Measurements from ENCODE around the gene SLC18B1. TPM values are rescaled to one million over a fixed set of nuclear protein-coding genes. Genes with fewer than 3 reads are reported as not detected.

The SLC18B1 gene
- total and polyA plus RNA-seq, 2 of the 13 experiments (the other 11 are each of a cell fraction or from before 2014, with no cell fraction given) = 11.4 to 13.8 TPM

DNA sequence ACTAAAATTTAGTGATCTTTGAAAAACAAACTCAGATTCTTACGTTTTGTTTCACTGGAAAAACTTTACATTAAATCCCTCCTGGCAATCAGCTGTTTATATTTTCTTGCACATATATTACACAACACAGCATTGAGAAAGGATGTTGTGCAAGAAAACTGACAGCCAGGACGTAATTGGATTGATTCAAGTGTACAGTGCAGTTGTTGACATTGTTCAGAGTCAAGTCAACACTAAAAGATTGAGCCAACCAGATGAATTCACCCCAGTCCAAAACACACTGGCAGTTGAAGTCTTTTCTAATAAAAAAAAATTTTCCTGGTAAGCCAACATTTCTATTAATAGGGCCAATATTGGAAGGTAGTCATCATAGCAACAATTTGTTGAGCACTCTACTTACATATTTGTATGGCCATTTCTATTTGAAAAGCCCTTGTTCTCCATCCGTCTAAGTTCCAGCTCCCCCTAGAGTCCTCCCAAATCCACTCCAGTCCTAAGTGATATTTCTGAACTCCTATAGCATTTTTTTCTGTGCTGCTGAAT lies 63.7 kb downstream of the SLC18B1 start (continued):
- TF ChIP-seq HBP1 (CRISPR knock-in tag; IDR thresholded peaks at IDR 0.05; ENCODE audit: low read depth) = peak; percentile 92
- no peak; the same call in 1 of the 2 replicates for TF ChIP-seq ZNF7 (CRISPR knock-in tag; IDR thresholded peaks at IDR 0.05)
- TF ChIP-seq HNF4A (CRISPR knock-in tag; IDR thresholded peaks at IDR 0.05) = peak; percentile 55
- peak; percentile 78 for TF ChIP-seq PBX2 (CRISPR knock-in tag; IDR thresholded peaks at IDR 0.05)
- TF ChIP-seq ZFP62 (CRISPR knock-in tag; IDR thresholded peaks at IDR 0.05) = no peak
- TF ChIP-seq KDM1A (CRISPR knock-in tag; IDR thresholded peaks at IDR 0.05) = peak; percentile 91; the same call in 1 of the 2 replicates
- TF ChIP-seq, protein P1, sequence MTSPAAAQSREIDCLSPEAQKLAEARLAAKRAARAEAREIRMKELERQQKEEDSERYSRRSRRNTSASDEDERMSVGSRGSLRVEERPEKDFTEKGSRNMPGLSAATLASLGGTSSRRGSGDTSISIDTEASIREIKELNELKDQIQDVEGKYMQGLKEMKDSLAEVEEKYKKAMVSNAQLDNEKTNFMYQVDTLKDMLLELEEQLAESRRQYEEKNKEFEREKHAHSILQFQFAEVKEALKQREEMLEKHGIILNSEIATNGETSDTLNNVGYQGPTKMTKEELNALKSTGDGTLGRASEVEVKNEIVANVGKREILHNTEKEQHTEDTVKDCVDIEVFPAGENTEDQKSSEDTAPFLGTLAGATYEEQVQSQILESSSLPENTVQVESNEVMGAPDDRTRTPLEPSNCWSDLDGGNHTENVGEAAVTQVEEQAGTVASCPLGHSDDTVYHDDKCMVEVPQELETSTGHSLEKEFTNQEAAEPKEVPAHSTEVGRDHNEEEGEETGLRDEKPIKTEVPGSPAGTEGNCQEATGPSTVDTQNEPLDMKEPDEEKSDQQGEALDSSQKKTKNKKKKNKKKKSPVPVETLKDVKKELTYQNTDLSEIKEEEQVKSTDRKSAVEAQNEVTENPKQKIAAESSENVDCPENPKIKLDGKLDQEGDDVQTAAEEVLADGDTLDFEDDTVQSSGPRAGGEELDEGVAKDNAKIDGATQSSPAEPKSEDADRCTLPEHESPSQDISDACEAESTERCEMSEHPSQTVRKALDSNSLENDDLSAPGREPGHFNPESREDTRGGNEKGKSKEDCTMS (CRISPR knock-in tag; conservative IDR thresholded peaks at IDR 0.05) = no peak
- TF ChIP-seq, protein P2, sequence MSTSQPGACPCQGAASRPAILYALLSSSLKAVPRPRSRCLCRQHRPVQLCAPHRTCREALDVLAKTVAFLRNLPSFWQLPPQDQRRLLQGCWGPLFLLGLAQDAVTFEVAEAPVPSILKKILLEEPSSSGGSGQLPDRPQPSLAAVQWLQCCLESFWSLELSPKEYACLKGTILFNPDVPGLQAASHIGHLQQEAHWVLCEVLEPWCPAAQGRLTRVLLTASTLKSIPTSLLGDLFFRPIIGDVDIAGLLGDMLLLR (CRISPR knock-in tag; IDR thresholded peaks at IDR 0.05) = no peak
- peak; percentile 98 for TF ChIP-seq TRIM24 (CRISPR knock-in tag; IDR thresholded peaks at IDR 0.05)
- peak; percentile 86; the same call in 1 of the 2 replicates for TF ChIP-seq ZNF292 (CRISPR knock-in tag; IDR thresholded peaks at IDR 0.05; ENCODE audit: borderline replicate concordance, low read depth)
- TF ChIP-seq HMG20B (CRISPR knock-in tag; conservative IDR thresholded peaks at IDR 0.05) = peak; percentile 55; the same call in 1 of the 2 replicates
- TF ChIP-seq SMAD9 (CRISPR knock-in tag; IDR thresholded peaks at IDR 0.05) = no peak
- peak; percentile 99 for TF ChIP-seq CEBPG (CRISPR knock-in tag; IDR thresholded peaks at IDR 0.05)
- TF ChIP-seq RBM22 (optimal IDR thresholded peaks at IDR 0.05; ENCODE audit: low read length) = no peak
- TF ChIP-seq MTA1 (CRISPR knock-in tag; IDR thresholded peaks at IDR 0.05; ENCODE audit: borderline replicate concordance) = no peak; the same call in 1 of the 2 replicates
- peak; percentile 97; the same call in 1 of the 2 replicates for TF ChIP-seq KDM3A (CRISPR knock-in tag; IDR thresholded peaks at IDR 0.05; ENCODE audit: low read depth)
- TF ChIP-seq, protein P3, sequence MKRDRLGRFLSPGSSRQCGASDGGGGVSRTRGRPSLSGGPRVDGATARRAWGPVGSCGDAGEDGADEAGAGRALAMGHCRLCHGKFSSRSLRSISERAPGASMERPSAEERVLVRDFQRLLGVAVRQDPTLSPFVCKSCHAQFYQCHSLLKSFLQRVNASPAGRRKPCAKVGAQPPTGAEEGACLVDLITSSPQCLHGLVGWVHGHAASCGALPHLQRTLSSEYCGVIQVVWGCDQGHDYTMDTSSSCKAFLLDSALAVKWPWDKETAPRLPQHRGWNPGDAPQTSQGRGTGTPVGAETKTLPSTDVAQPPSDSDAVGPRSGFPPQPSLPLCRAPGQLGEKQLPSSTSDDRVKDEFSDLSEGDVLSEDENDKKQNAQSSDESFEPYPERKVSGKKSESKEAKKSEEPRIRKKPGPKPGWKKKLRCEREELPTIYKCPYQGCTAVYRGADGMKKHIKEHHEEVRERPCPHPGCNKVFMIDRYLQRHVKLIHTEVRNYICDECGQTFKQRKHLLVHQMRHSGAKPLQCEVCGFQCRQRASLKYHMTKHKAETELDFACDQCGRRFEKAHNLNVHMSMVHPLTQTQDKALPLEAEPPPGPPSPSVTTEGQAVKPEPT (CRISPR knock-in tag; IDR thresholded peaks at IDR 0.05; ENCODE audit: low read depth) = no peak
- TF ChIP-seq, protein P4, sequence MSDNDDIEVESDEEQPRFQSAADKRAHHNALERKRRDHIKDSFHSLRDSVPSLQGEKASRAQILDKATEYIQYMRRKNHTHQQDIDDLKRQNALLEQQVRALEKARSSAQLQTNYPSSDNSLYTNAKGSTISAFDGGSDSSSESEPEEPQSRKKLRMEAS (IDR thresholded peaks at IDR 0.05) = peak; percentile 60; the same call in 1 of the 2 replicates
- no peak; the same call in 1 of the 2 replicates for TF ChIP-seq GZF1 (CRISPR knock-in tag; IDR thresholded peaks at IDR 0.05)
- TF ChIP-seq ZSCAN12 (CRISPR knock-in tag; IDR thresholded peaks at IDR 0.05) = no peak
- no peak for TF ChIP-seq ZNF234 (CRISPR knock-in tag; conservative IDR thresholded peaks at IDR 0.05)
- no peak for TF ChIP-seq ZNF263 (CRISPR knock-in tag; IDR thresholded peaks at IDR 0.05)
- no peak for TF ChIP-seq ZNF552 (CRISPR knock-in tag; IDR thresholded peaks at IDR 0.05; ENCODE audit: borderline replicate concordance)
- TF ChIP-seq ZNF136 (CRISPR knock-in tag; IDR thresholded peaks at IDR 0.05; ENCODE audit: low read depth) = no peak

Data from HepG2 (cell line).